ENCODE data around the gene BBLN. TPM values are rescaled to one million over a fixed set of nuclear protein-coding genes. Genes with fewer than 3 reads are reported as not detected.

The BBLN gene
- total RNA-seq, 1 donor from 2014 or later = 39.0 TPM

DNA sequence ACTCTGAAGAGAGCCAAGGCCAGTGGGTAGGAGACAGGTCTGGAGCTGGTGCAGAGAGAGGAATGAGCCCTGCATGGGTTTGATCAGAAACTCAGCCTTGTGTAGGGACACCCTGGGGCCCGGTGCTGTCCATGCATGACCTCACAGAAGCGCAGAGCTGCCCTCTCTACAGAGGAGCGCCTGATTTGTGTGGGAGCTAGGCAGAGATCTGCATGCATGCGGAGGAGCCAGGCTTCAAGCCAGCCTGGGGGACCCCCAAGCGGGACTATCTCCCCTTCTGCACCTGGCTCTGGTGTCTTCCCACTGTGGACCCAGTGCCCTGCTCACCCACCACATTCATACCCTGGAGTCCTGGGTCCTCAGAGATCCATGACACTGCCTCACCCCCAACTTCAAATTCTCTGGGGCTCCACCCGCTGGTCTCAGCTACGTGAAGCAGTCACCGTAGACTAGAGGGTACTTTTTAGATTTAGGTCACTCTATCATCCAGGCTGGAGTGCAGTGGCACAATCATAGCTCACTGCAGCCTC is 13.4 kb upstream of the BBLN start:
- Histone ChIP-seq H3K27ac (no peak overlapping the region), H3K9me3 (no peaks in the 10 kb centered on the region), H3K4me3 (no peak overlapping the region), H3K36me3 (no peaks in the 10 kb centered on the region), H3K4me1 (peaks cover 9% of the 10 kb centered on the region), H3K27me3 (no peaks in the 10 kb centered on the region)
- TF ChIP-seq, protein P1, sequence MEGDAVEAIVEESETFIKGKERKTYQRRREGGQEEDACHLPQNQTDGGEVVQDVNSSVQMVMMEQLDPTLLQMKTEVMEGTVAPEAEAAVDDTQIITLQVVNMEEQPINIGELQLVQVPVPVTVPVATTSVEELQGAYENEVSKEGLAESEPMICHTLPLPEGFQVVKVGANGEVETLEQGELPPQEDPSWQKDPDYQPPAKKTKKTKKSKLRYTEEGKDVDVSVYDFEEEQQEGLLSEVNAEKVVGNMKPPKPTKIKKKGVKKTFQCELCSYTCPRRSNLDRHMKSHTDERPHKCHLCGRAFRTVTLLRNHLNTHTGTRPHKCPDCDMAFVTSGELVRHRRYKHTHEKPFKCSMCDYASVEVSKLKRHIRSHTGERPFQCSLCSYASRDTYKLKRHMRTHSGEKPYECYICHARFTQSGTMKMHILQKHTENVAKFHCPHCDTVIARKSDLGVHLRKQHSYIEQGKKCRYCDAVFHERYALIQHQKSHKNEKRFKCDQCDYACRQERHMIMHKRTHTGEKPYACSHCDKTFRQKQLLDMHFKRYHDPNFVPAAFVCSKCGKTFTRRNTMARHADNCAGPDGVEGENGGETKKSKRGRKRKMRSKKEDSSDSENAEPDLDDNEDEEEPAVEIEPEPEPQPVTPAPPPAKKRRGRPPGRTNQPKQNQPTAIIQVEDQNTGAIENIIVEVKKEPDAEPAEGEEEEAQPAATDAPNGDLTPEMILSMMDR (IDR thresholded peaks at IDR 0.05) = no peak
- no peak for ATAC-seq
- intact Hi-C loops (cut with DNase I) = no loop called here
- DNase-seq = no peak

DNA sequence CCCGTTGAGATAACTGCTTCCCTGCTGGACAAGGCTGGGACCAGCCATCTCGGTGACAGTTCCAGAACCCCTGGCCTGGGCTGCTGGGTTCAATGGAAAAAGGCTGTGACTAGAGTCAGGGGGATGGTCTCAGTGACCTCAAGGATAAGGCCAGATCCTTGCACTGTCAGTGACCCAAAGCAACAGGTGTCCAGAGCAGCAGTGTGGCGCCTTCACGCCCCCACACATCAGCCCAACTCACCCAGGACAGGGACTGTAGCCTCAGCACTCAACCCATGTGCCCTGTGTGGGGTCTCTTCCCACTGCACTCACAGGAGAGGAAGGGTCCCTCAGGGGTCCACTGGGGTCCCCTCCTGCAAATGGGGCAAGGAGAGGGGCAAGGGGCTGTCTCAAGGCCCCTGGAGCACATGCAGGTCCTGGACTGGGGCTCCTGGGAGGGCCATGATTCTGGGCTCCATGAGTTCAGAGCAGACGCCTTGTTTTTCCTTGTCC is 11.5 kb upstream of the BBLN start:
- H3K9me3 ChIP-seq = no peaks in the 10 kb centered on the region
- H3K27ac ChIP-seq = peak overlapping the region; percentile 63
- no peak overlapping the region for H3K4me3 ChIP-seq
- intact Hi-C loops (cut with DNase I) = no loop called here
- TF ChIP-seq, protein P1 (IDR thresholded peaks at IDR 0.05) = no peak
- no peaks in the 10 kb centered on the region for H3K36me3 ChIP-seq
- no peaks in the 10 kb centered on the region for H3K27me3 ChIP-seq
- no peak for ATAC-seq
- DNase-seq = no peak
- H3K4me1 ChIP-seq = peaks cover 9% of the 10 kb centered on the region

DNA sequence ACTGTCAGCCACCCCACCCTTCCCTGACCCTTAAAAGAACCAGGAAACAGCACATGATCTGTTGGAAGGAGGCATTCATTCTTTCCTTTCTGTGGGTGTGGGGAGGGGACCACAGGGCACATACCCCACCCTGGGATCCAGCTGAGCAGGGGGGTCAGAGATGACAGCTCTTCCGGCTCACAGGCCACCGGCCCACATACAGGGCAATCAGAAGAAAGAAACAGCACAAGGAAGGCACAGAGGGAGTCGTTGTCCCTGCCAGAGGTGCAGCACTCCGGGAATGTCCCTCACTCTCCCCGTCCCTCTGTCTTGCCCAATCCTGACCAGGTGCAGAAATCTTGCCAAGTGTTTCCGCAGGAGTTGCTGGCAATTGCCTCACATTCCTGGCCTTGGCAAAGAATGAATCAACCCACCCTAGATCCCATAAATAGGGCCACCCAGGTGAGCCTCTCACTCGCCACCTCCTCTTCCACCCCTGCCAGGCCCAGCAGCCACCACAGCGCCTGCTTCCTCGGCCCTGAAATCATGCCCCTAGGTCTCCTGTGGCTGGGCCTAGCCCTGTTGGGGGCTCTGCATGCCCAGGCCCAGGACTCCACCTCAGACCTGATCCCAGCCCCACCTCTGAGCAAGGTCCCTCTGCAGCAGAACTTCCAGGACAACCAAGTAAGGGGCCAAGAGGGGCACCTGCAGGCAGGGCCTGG is 10.9 kb upstream of the BBLN start, which contains the start of gene LCN2:
TSS of gene LCN2 (plus strand) at position 453 of the 701 bp plus-strand sequence. CDS start at position 526, 73 bp downstream.
- Histone ChIP-seq H3K9me3 (no peaks in the 10 kb centered on the region), H3K4me1 (peaks cover 9% of the 10 kb centered on the region), H3K27ac (peak within 1 kb of the TSS; percentile 63), H3K27me3 (no peaks in the 10 kb centered on the region), H3K4me3 (no peak within 1 kb of the TSS), H3K36me3 (no peaks in the 10 kb centered on the region)
- intact Hi-C loops (cut with DNase I) = no loop called here
- TF ChIP-seq, protein P1 (IDR thresholded peaks at IDR 0.05) = no peak
- peak; percentile 78 for ATAC-seq
- DNase-seq = peak; percentile 77

DNA sequence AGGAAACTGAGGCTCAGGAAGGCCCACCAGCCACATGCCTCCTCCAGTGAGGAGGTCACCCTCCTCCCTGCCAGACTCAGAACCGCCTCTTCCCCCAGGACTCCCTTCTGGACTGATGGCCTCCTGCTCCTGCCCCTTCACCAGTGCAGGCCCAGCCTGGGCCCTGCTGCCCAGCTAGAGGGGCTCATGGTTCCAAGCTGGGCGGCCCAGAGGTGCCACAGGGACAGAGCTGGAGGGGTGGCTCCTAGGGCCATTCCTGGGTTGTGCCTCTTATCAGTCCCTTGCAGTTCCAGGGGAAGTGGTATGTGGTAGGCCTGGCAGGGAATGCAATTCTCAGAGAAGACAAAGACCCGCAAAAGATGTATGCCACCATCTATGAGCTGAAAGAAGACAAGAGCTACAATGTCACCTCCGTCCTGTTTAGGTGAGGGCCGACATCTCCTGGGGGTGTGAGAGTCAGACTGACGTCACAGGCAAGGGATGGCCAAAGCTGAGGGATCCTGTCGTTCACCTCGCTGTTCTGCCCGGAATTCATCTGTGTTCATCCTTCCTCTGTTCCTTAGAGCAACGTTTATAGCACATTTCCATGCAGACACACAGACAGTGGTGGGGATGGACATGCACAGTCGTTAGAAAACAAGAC is 10.0 kb upstream of the BBLN start:
- no peaks in the 10 kb centered on the region for H3K9me3 ChIP-seq
- H3K4me1 ChIP-seq = peaks cover 9% of the 10 kb centered on the region
- ATAC-seq (no peak), DNase-seq (no peak)
- H3K27me3 ChIP-seq = no peaks in the 10 kb centered on the region
- H3K27ac ChIP-seq = no peak overlapping the region
- no peak overlapping the region for H3K4me3 ChIP-seq
- intact Hi-C loops (cut with DNase I) = no loop called here
- no peaks in the 10 kb centered on the region for H3K36me3 ChIP-seq
- TF ChIP-seq, protein P1 (IDR thresholded peaks at IDR 0.05) = no peak

DNA sequence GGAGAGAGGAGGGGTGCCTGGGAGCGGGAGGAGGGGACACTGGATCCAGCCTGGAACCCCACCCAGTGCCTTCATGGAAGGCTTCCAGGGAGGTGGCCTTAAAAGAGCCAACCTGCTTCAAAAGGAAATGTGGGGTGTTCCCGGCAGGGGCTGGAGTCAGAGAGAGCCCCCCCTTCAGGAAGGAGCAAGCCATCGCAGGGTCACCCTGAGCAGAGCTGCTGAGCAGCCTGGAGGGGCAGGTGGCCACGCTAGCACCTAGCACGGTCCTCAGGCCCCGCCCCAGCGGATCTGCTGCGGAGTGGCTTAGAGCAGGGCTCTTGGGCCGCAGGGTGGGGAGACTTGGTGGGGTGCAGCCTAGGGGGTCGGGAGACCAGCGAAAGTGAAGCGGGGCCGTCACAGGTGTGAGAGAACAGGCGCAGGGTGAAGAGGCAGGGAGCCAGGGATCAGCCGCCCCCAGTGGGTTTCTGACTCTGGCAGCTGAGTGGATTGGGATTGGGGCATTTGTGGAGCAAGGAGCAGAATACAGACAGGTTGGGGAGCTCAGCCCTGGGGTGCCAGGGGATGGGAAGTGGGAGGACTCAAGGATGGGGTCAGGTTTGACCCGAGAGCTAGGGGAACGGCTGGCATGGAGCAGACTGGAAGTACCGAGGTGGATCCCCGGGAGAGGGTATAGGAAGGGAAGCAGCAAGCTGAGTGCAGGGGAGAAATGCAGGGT is 9.3 kb upstream of the BBLN start:
- intact Hi-C loops (cut with DNase I) = no loop called here
- no peak for DNase-seq
- peak; percentile 11 for ATAC-seq
- H3K9me3 ChIP-seq = no peaks in the 10 kb centered on the region
- H3K4me3 ChIP-seq = no peak overlapping the region
- no peaks in the 10 kb centered on the region for H3K27me3 ChIP-seq
- peaks cover 9% of the 10 kb centered on the region for H3K4me1 ChIP-seq
- TF ChIP-seq, protein P1 (IDR thresholded peaks at IDR 0.05) = peak; percentile 20
- H3K27ac ChIP-seq = no peak overlapping the region
- H3K36me3 ChIP-seq = no peaks in the 10 kb centered on the region
